ENCODE measurements around the gene SCRN1.

DNA sequence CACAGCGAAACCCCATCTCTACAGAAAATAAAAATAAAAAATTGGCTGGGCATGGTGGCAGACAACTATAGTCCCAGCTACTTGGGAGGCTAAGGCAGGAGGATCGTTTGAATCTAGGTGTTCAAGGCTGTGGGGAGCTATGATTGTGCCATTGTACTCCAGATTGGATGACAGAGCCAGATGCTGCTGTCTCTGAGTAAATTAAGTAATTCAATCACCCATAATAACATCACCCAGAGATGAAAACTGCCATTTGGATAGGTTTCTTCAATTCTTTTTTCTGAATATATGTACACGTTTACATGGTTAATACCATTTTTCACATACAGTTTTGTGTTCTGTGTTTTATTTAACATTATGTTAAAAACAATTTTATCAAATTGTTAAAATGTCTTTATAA is 104.0 kb downstream of the SCRN1 start:
- TF ChIP-seq EP300 (IDR thresholded peaks at IDR 0.05) (no peak), CTCF (IDR thresholded peaks at IDR 0.05) (no peak), POLR2A (IDR thresholded peaks at IDR 0.05) (no peak), POLR2AphosphoS5 (IDR thresholded peaks at IDR 0.05) (no peak)
